HepG2 (cell line): ENCODE results near the gene STK25. TPM values are rescaled to one million over a fixed set of nuclear protein-coding genes. Genes with fewer than 3 reads are reported as not detected.

Experiments used
- ATAC-seq: fragments of 200-7000 bp; cut with Tn5 transposase; 3 replicates; pipeline ENCODE4 v1.9.1; 2020; ENCODE audit warnings: mild to moderate bottlenecking, moderate library complexity
- BruUV-seq: library from RNA; stranded (reverse); fragments of 400-500 nt; replicated peaks from 2 replicates; lab custom pipeline; 2021; lab: Mats Ljungman, UMichigan
- CTCF ChIA-PET: fragments of 300-600 bp; formaldehyde crosslinking; extraction: SDS; loops from one replicate; lab custom pipeline; 2021; ENCODE audit warnings: low total read pairs, inconsistent platforms, low intra/inter-chr PET ratio; lab: Yijun Ruan, JAX
- POLR2A ChIA-PET: fragments of 350-600 bp; sonication (Branson Sonifier 250); formaldehyde crosslinking; loops from one replicate; lab custom pipeline; 2020; ENCODE audit warnings: antibody characterized with exemption, inconsistent platforms; lab: Yijun Ruan, JAX
- DNase-seq: peaks from one replicate; pipeline ENCODE4 v3.0.0-alpha.2; 2015; ENCODE audit warnings: low spot score
- FAIRE-seq: peaks from 3 replicates; lab custom pipeline; 2011; peaks lifted over from hg19 to GRCh38; lab: Jason Lieb, UNC
- H2AFZ ChIP-seq: one replicate; pipeline ENCODE4 v1.6.1; 2011; ENCODE audit warnings: low read length, inconsistent platforms
- H3K27ac ChIP-seq: fragments of 300-600 bp; 3 replicates; pipeline ENCODE4 v1.8.0; 2011; ENCODE audit warnings: mixed run types, mild to moderate bottlenecking, mixed read lengths, low read length, inconsistent platforms; ENCODE audit not compliant: insufficient read depth; ENCODE audit errors: extremely low read length
- H3K27me3 ChIP-seq, 2 experiments: fragments of 200-600 bp in 1 of 2; 2 replicates in 1 of 2; 3 replicates in 1 of 2; pipeline versions ENCODE4 v1.6.0 to v1.8.0; 2011; ENCODE audit warnings: low read length in 2 of 2, mild to moderate bottlenecking in 2 of 2, moderate library complexity in 2 of 2, inconsistent platforms in 1 of 2; ENCODE audit not compliant: insufficient read depth in 2 of 2, control insufficient read depth in 1 of 2
- H3K36me3 ChIP-seq, 2 experiments: fragments of 200-600 bp in 1 of 2; replicated peaks in 1 of 2; 2 replicates in 1 of 2; 3 replicates in 1 of 2; pipeline versions ENCODE4 v1.5.1 to v1.8.0; 2011; ENCODE audit warnings: low read length in 2 of 2, inconsistent platforms in 1 of 2; ENCODE audit not compliant: insufficient read depth in 2 of 2, control insufficient read depth in 1 of 2
- H3K4me1 ChIP-seq: 2 replicates; pipeline ENCODE4 v1.5.1; 2012; ENCODE audit warnings: low read length, inconsistent platforms; ENCODE audit not compliant: insufficient read depth
- H3K4me2 ChIP-seq: 2 replicates; pipeline ENCODE4 v1.6.0; 2011; ENCODE audit warnings: low read depth, low read length, inconsistent platforms
- H3K4me3 ChIP-seq, 3 experiments: fragments of 200-600 bp in 1 of 3; sonication (generic), shearing (Covaris generic) in 1 of 3; replicated peaks in 1 of 3; 2 replicates each; pipeline ENCODE4 v1.5.1; 2011 to 2016; ENCODE audit warnings: low read length in 3 of 3, inconsistent platforms in 2 of 3, low read depth in 2 of 3, mild to moderate bottlenecking in 2 of 3, control low read depth in 1 of 3, mixed read lengths in 1 of 3; ENCODE audit not compliant: insufficient read depth in 1 of 3
- H3K79me2 ChIP-seq: one replicate; pipeline ENCODE4 v1.6.1; 2011; ENCODE audit warnings: low read length, inconsistent platforms; ENCODE audit not compliant: insufficient read depth
- H3K9ac ChIP-seq: 2 replicates; pipeline ENCODE4 v1.6.0; 2011; ENCODE audit warnings: mild to moderate bottlenecking, low read depth, low read length, inconsistent platforms; ENCODE audit not compliant: insufficient read depth
- H3K9me3 ChIP-seq: 2 replicates; pipeline ENCODE4 v1.5.1; 2012; ENCODE audit warnings: mild to moderate bottlenecking, low read length
- H4K20me1 ChIP-seq: 2 replicates; pipeline ENCODE4 v1.6.0; 2011; ENCODE audit warnings: inconsistent platforms, mild to moderate bottlenecking, low read length, moderate library complexity; ENCODE audit not compliant: insufficient read depth
- GTF2F1 ChIP-seq: fragments of 150-350 bp; IDR thresholded peaks from 2 replicates; pipeline ENCODE4 v1.6.1; 2014; ENCODE audit warnings: low read length
- JUN ChIP-seq: sonication (generic); formaldehyde crosslinking; IDR thresholded peaks from 2 replicates; pipeline ENCODE4 v1.4.0; 2020; ENCODE audit warnings: mild to moderate bottlenecking, missing genetic modification reagents
- KAT2B ChIP-seq: fragments of 150-350 bp; IDR thresholded peaks from 2 replicates; pipeline ENCODE4 v1.6.1; 2014; ENCODE audit warnings: low read depth, low read length, borderline replicate concordance
- MATR3 ChIP-seq: sonication (generic); formaldehyde crosslinking; IDR thresholded peaks from 2 replicates; pipeline ENCODE4 v1.4.0; 2020; ENCODE audit warnings: missing genetic modification reagents
- PPARG ChIP-seq: conservative IDR thresholded peaks from 2 replicates; pipeline ENCODE4 v1.6.1; 2016; ENCODE audit warnings: missing biosample characterization, missing genetic modification reagents
- ZBTB20 ChIP-seq: sonication (generic); formaldehyde crosslinking; IDR thresholded peaks from 2 replicates; pipeline ENCODE4 v1.8.1; 2023; ENCODE audit warnings: missing genetic modification reagents, low read depth, mild to moderate bottlenecking, borderline replicate concordance
- ZNF292 ChIP-seq: sonication (generic); formaldehyde crosslinking; IDR thresholded peaks from 2 replicates; pipeline ENCODE4 v1.8.1; 2022; ENCODE audit warnings: mild to moderate bottlenecking, low read depth, missing genetic modification reagents, borderline replicate concordance
- ZNF549 ChIP-seq: sonication (generic); formaldehyde crosslinking; IDR thresholded peaks from 2 replicates; pipeline ENCODE4 v1.5.0; 2020; ENCODE audit warnings: missing genetic modification reagents
- WGBS: methylation state at CpG from one replicate; pipeline ENCODE4 v1.1.6; 2017; ENCODE audit warnings: low lambda C conversion rate; 5-methylcytosine and 5-hydroxymethylcytosine counted together
- in situ Hi-C: cut with HindIII; loops from 2 replicates; pipeline ENCODE4 v1.10.0; 2017; ENCODE audit warnings: low pct_unique_long_range_greater_than_20kb; ENCODE audit not compliant: extremely low pct_ligation_motif_present
- intact Hi-C: fragments of 100-400 bp; cut with micrococcal nuclease; formaldehyde crosslinking; loops from one replicate; pipeline ENCODE4 v1.10.0; 2022; ENCODE audit not compliant: unreplicated experiment
- polyA plus RNA-seq, 8 experiments: library from polyadenylated mRNA; depleted of rRNA in 3 of 8; stranded (reverse) in 7 of 8; unstranded in 1 of 8; fragments of >200 nt; fragmentation: Illumina TruSeq in 4 of 8; extraction: Trizol in 4 of 8; gene quantifications; 2 replicates each; pipeline versions ENCODE4 v1.2.1 to v1.2.3, GENCODE V29; 2011 to 2016; ENCODE audit warnings: low read depth in 4 of 8, missing spikeins in 1 of 8, mixed read lengths in 1 of 8; ENCODE audit not compliant: insufficient read depth in 1 of 8
- total RNA-seq, 5 experiments: library from RNA; depleted of rRNA; stranded (reverse); fragments of >200 nt; fragmentation: Illumina TruSeq; extraction: Trizol; gene quantifications; 2 replicates each; pipeline ENCODE4 v1.2.3, GENCODE V29; 2016; ENCODE audit warnings: low read depth in 1 of 5
- TF ChIP-seq, protein P1 (sequence below): IDR thresholded peaks from 2 replicates; pipeline ENCODE4 v1.6.1; 2018; ENCODE audit warnings: missing genetic modification reagents
- TF ChIP-seq, protein P2 (sequence below): IDR thresholded peaks from 2 replicates; pipeline ENCODE4 v1.6.1; 2016; ENCODE audit warnings: missing biosample characterization, missing genetic modification reagents, low read depth

Gene STK25
- total and polyA plus RNA-seq, 2 of the 13 experiments (the other 11 are each of a cell fraction or from before 2014, with no cell fraction given): 177 to 481 TPM

DNA sequence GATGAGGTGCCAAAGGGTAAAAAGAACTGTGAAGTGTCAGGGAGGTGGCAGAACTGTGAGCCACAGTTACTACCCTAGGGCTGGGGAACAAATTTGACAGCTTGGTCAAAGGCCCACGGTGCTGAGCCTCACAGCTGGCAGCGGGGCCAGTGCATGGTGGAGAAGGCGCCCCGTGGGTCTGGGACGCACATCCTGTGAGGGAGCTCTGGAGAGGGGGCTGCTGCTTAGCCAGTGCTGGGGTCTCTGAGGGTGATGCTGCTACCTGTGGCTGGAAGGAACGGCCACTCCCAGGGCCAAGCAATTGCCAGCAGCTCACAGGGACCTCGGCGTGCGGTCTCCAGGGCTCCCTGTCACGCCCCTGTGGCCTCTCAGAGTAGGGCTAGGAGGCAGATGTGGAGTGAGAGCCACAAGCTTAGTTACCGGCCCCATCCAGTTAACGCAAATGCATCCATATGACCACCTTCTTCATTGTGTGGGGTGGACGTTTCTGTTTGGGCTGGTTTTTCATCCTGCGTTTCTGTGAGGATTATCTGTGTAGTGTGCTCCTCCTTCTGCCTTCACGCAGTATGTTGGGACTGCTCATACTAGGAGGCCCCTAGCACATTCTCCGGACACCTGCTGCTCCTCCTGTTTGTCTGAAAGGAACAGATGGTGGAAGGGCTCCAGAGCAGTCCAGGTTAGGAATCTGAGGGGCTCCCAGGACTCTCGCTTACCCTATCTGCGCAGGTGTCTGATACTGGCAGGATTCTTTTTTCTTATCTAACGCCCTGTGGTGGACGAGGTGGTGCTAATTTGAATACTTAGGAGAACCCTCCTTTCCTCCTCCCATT is 26.0 kb downstream of the STK25 start:
- in situ Hi-C loops (no loop called here), intact Hi-C loops (no loop called here)
- DNase-seq: no peak
- ATAC-seq: no peak
- H3K4me3 ChIP-seq: no peak overlapping the region
- no peak for FAIRE-seq
- H3K79me2 ChIP-seq: no peaks in the 10 kb centered on the region
- WGBS: 93% methylated on average over 16 of the region's 20 CpGs
- peaks cover 29% of the 10 kb centered on the region for H3K4me1 ChIP-seq
- H4K20me1 ChIP-seq: no peaks in the 10 kb centered on the region
- ChIA-PET POLR2A (no interaction called here), CTCF (no interaction called here)
- H3K27ac ChIP-seq: no peak overlapping the region
- H3K9ac ChIP-seq: no peak overlapping the region
- TF ChIP-seq ZNF292 (CRISPR knock-in tag) (no peak), MATR3 (CRISPR knock-in tag) (no peak), ZNF549 (CRISPR knock-in tag) (no peak), ZBTB20 (CRISPR knock-in tag) (no peak), KAT2B (no peak), PPARG (CRISPR knock-in tag) (no peak), JUN (no peak), GTF2F1 (no peak)
- TF ChIP-seq, protein P1, sequence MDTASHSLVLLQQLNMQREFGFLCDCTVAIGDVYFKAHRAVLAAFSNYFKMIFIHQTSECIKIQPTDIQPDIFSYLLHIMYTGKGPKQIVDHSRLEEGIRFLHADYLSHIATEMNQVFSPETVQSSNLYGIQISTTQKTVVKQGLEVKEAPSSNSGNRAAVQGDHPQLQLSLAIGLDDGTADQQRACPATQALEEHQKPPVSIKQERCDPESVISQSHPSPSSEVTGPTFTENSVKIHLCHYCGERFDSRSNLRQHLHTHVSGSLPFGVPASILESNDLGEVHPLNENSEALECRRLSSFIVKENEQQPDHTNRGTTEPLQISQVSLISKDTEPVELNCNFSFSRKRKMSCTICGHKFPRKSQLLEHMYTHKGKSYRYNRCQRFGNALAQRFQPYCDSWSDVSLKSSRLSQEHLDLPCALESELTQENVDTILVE: no peak
- TF ChIP-seq, protein P2, sequence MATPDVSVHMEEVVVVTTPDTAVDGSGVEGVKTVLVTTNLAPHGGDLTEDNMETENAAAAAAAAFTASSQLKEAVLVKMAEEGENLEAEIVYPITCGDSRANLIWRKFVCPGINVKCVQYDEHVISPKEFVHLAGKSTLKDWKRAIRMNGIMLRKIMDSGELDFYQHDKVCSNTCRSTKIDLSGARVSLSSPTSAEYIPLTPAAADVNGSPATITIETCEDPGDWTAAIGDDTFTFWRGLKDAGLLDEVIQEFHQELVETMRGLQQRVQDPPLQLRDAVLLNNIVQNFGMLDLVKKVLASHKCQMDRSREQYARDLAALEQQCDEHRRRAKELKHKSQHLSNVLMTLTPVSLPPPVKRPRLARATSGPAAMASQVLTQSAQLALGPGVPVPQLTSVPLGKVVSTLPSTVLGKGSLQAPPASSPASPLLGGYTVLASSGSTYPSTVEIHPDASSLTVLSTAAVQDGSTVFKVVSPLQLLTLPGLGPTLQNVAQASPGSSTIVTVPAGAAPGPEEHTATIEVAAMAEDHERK (CRISPR knock-in tag): no peak
- no TSS peak for BruUV-seq
- no peak overlapping the region for H3K4me2 ChIP-seq
- peaks cover 2 to 3% of the 10 kb centered on the region in 2 experiments; a peak in 1 of 5 replicates for H3K36me3 ChIP-seq
- no peak overlapping the region for H2AFZ ChIP-seq
- H3K9me3 ChIP-seq: no peaks in the 10 kb centered on the region
- H3K27me3 ChIP-seq: no peaks in the 10 kb centered on the region
